Natural killer cell (primary cell): ENCODE data around the gene GDF11. TPM values are rescaled to one million over a fixed set of nuclear protein-coding genes. Genes with fewer than 3 reads are reported as not detected.
A peak's percentile ranks its signal among the peaks of the same experiment; 100 is the strongest.

Experiments used
- ATAC-seq, 3 donors: fragments of 150-1000 bp in 2 of 3; fragments of 200-7000 bp in 1 of 3; cut with Tn5 transposase; 1 replicate in 1 of 3; 2 replicates in 2 of 3; pipeline ENCODE4 v1.10.0; 2021; ENCODE audit warnings: mild to moderate bottlenecking in 2 of 3, moderate library complexity in 2 of 3
- DNase-seq, 2 donors: peaks; one replicate each; pipeline versions ENCODE4 v3.0.0 to v3.0.0-alpha.2; 2013 to 2021; ENCODE audit warnings: mixed read lengths in 1 of 2
- H3K27ac ChIP-seq: one replicate; pipeline ENCODE4 v1.5.1; 2013; ENCODE audit warnings: mild to moderate bottlenecking, low read length
- H3K27me3 ChIP-seq: one replicate; pipeline ENCODE4 v1.6.1; 2013; ENCODE audit warnings: low read length; ENCODE audit not compliant: control insufficient read depth, insufficient read depth
- H3K36me3 ChIP-seq: one replicate; pipeline ENCODE4 v1.6.1; 2013; ENCODE audit warnings: low read length; ENCODE audit not compliant: control insufficient read depth, insufficient read depth
- H3K4me1 ChIP-seq: one replicate; pipeline ENCODE4 v1.6.1; 2013; ENCODE audit warnings: low read length; ENCODE audit not compliant: control insufficient read depth, insufficient read depth
- H3K4me3 ChIP-seq: one replicate; pipeline ENCODE4 v1.5.1; 2013; ENCODE audit warnings: low read length
- H3K9me3 ChIP-seq: one replicate; pipeline ENCODE4 v1.6.1; 2013; ENCODE audit warnings: low read length; ENCODE audit not compliant: control insufficient read depth, insufficient read depth
- H3K27ac Mint-ChIP-seq, 2 donors: one replicate each; pipeline ENCODE4 v1.8.0; 2022; ENCODE audit warnings: mild to moderate bottlenecking in 2 of 2, mixed read lengths in 2 of 2, moderate library complexity in 1 of 2
- H3K27me3 Mint-ChIP-seq, 2 donors: one replicate each; pipeline ENCODE4 v1.8.0; 2022; ENCODE audit warnings: low read depth in 2 of 2, mixed read lengths in 2 of 2
- H3K36me3 Mint-ChIP-seq: one replicate; pipeline ENCODE4 v1.8.0; 2022; ENCODE audit warnings: mixed read lengths
- H3K4me1 Mint-ChIP-seq, 2 donors: one replicate each; pipeline ENCODE4 v1.8.0; 2022; ENCODE audit warnings: mixed read lengths in 2 of 2
- H3K4me3 Mint-ChIP-seq: one replicate; pipeline ENCODE4 v1.8.0; 2022; ENCODE audit warnings: mild to moderate bottlenecking, moderate library complexity, mixed read lengths
- H3K9me3 Mint-ChIP-seq, 2 donors: one replicate each; pipeline ENCODE4 v1.8.0; 2022; ENCODE audit warnings: mixed read lengths in 2 of 2
- WGBS: methylation state at CpG from one replicate; pipeline ENCODE4 v1.1.7; 2013; ENCODE audit warnings: missing lambda C conversion rate; ENCODE audit not compliant: insufficient coverage; 5-methylcytosine and 5-hydroxymethylcytosine counted together
- intact Hi-C: fragments of 100-400 bp; cut with micrococcal nuclease; formaldehyde crosslinking; loops from one replicate; pipeline ENCODE4 v1.14.2; 2022
- total RNA-seq, 4 donors: library from RNA; stranded (reverse); fragments of 120-200 nt in 1 of 4; gene quantifications; one replicate each; pipeline versions ENCODE4 v1.2.3 to v1.2.4, GENCODE V29; 2013 to 2022
- TF ChIP-seq, protein P1 (sequence below): fragments of 200-600 bp; IDR thresholded peaks from one replicate; pipeline ENCODE4 v1.8.0; 2022; ENCODE audit warnings: antibody characterized with exemption

GDF11 gene
- total RNA-seq, 3 donors from 2014 or later (not counting 1 experiment from before 2014, with no cell fraction given) = 9.2 to 12.1 (median 10.2) TPM

DNA sequence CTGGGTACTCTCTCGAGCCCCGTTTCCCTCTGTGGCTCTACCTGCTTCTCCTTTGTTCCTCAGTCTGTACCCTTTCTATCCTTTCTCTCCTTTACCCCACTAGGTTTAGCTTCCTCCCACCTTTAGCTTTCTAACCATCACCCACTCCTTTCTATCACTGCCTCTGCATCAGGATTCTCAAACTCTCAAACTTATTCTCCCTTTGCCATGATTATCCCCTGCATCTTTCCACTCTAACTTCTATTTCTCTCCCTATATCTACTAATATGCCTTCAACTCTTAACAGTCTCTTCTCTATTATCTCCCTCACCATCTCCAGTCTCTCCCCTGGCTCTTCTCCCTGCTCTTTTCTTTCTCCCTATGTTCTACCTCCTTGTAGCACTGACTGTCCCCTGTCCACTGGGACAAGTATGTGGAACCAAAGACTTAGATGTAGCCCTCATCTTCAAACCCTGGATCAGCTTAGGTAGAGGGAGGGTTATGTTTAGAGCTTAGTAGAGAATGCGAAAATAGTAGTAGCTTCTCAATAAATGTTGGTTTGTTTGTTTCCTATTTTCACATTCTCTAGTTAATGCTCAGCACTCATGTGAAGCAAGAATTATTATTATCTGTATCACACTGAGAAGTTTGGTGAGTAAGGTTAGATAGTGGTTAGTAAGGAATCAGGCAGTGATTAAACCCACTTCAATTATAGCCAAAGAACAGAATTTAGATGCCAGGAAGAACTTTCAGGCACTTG, 3.4 kb downstream of the GDF11 start:
- Mint-ChIP-seq H3K4me1 (peaks cover 34 to 42% of the 10 kb centered on the region in 2 donors), H3K4me3 (peak overlapping the region; percentile 4), H3K36me3 (no peaks in the 10 kb centered on the region), H3K9me3 (no peaks in the 10 kb centered on the region), H3K27ac (peak overlapping the region; percentile 6 to 15), H3K27me3 (no peaks in the 10 kb centered on the region)
- peaks cover 5% of the 10 kb centered on the region for H3K36me3 ChIP-seq
- no peaks in the 10 kb centered on the region for H3K9me3 ChIP-seq
- ATAC-seq (no peak), DNase-seq (no peak)
- H3K4me1 ChIP-seq = peaks cover 25% of the 10 kb centered on the region
- intact Hi-C loops = no loop called here
- no peak overlapping the region for H3K27ac ChIP-seq
- no peaks in the 10 kb centered on the region for H3K27me3 ChIP-seq
- 46% methylated on average over 2 of the region's 3 CpGs for WGBS
- no peak overlapping the region for H3K4me3 ChIP-seq
- TF ChIP-seq, protein P1, sequence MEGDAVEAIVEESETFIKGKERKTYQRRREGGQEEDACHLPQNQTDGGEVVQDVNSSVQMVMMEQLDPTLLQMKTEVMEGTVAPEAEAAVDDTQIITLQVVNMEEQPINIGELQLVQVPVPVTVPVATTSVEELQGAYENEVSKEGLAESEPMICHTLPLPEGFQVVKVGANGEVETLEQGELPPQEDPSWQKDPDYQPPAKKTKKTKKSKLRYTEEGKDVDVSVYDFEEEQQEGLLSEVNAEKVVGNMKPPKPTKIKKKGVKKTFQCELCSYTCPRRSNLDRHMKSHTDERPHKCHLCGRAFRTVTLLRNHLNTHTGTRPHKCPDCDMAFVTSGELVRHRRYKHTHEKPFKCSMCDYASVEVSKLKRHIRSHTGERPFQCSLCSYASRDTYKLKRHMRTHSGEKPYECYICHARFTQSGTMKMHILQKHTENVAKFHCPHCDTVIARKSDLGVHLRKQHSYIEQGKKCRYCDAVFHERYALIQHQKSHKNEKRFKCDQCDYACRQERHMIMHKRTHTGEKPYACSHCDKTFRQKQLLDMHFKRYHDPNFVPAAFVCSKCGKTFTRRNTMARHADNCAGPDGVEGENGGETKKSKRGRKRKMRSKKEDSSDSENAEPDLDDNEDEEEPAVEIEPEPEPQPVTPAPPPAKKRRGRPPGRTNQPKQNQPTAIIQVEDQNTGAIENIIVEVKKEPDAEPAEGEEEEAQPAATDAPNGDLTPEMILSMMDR = no peak

DNA sequence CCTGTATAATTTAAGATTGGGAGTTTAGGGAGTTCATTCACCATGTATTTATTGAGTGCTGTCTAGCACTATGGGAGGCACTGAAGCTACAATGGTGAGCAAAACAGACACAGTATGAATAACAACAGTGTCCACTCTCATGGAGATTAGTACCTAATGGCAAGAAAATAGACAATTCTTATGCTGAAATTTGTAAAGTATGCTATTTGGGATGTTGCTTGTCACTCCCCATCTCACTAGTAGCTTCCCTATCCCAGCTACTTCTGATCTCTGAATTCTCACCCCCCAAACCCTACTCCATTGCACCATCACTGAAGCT, 4.0 kb downstream of the GDF11 start:
- intact Hi-C loops = no loop called here
- Mint-ChIP-seq H3K4me1 (peaks cover 34 to 42% of the 10 kb centered on the region in 2 donors), H3K27ac (peak overlapping the region in 1 of 2 donors; percentile 30), H3K9me3 (no peaks in the 10 kb centered on the region), H3K4me3 (no peak overlapping the region), H3K36me3 (no peaks in the 10 kb centered on the region), H3K27me3 (no peaks in the 10 kb centered on the region)
- Histone ChIP-seq H3K27ac (no peak overlapping the region), H3K27me3 (no peaks in the 10 kb centered on the region), H3K4me1 (peaks cover 25% of the 10 kb centered on the region), H3K9me3 (no peaks in the 10 kb centered on the region), H3K4me3 (no peak overlapping the region), H3K36me3 (peaks cover 9% of the 10 kb centered on the region)
- DNase-seq (no peak), ATAC-seq (no peak)
- TF ChIP-seq, protein P1 = no peak

DNA sequence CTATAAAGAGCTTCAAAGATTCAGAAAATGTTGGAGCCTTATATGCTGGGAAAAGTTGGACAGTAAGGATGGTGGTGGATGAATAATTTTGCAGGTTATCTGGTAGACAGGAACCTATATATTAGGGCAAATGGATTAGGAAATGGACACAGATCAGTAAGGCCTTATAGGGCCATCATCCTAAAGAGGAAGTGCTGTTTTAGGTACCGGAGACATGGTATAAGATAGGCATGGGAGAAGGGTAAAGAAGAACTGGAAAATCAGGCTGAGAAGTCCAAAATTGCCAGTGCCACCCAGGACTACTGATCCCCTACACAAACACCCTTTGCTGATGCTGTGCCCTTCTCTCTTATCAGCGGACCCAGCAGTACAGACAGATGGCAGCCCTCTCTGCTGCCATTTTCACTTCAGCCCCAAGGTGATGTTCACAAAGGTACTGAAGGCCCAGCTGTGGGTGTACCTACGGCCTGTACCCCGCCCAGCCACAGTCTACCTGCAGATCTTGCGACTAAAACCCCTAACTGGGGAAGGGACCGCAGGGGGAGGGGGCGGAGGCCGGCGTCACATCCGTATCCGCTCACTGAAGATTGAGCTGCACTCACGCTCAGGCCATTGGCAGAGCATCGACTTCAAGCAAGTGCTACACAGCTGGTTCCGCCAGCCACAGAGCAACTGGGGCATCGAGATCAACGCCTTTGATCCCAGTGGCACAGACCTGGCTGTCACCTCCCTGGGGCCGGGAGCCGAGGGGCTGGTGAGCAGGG, 5.5 kb downstream of the GDF11 start:
- H3K27me3 Mint-ChIP-seq = no peaks in the 10 kb centered on the region

More for the DNA sequence above, 5.5 kb downstream of the GDF11 start:
- Histone ChIP-seq H3K27me3 (no peaks in the 10 kb centered on the region), H3K27ac (no peak overlapping the region), H3K4me1 (peaks cover 19% of the 10 kb centered on the region), H3K9me3 (no peaks in the 10 kb centered on the region), H3K4me3 (no peak overlapping the region), H3K36me3 (peaks cover 20% of the 10 kb centered on the region)
- H3K4me3 Mint-ChIP-seq = no peak overlapping the region
- TF ChIP-seq, protein P1 = no peak
- H3K4me1 Mint-ChIP-seq = peaks cover 25 to 31% of the 10 kb centered on the region in 2 donors
- DNase-seq (peak in 1 of 2 donors; percentile 14), ATAC-seq (no peak)
- H3K36me3 Mint-ChIP-seq = no peaks in the 10 kb centered on the region
- H3K9me3 Mint-ChIP-seq = no peaks in the 10 kb centered on the region
- WGBS = 95% methylated on average over 18 of the region's 18 CpGs
- peak overlapping the region; percentile 25 to 30 for H3K27ac Mint-ChIP-seq
- intact Hi-C loops = no loop called here
